ENCODE results near the gene BICD1.
"Not testable (repeated sequence)": the region's sequence is repeated elsewhere in the genome, so short reads cannot be mapped to it uniquely, and the experiment has no call there.

Gene BICD1

GRCh38 chr12:32249777-32250176 lies 143.1 kb downstream of the BICD1 start:
- DNase-seq = no peak

- no peak for DNase-seq
Measured at GRCh38 chr12:32252199-32253073, 145.8 kb downstream of the BICD1 start.

- DNase-seq = no peak
Measured at GRCh38 chr12:32253154-32253790, 146.6 kb downstream of the BICD1 start.

- DNase-seq = no peak
Measured at GRCh38 chr12:32254260-32254956, 147.8 kb downstream of the BICD1 start.

- no peak for DNase-seq
Measured at GRCh38 chr12:32255588-32255987, 148.9 kb downstream of the BICD1 start.

GRCh38 chr12:32257695-32258496 lies 151.2 kb downstream of the BICD1 start:
- DNase-seq = no peak

- no peak for DNase-seq
Measured at GRCh38 chr12:32260696-32261095, 154.0 kb downstream of the BICD1 start.

GRCh38 chr12:32261638-32262037 lies 155.0 kb downstream of the BICD1 start:
- DNase-seq = no peak

- no peak for DNase-seq
Measured at GRCh38 chr12:32264961-32265360, 158.3 kb downstream of the BICD1 start.

GRCh38 chr12:32265456-32265855 lies 158.8 kb downstream of the BICD1 start:
- no peak for DNase-seq

GRCh38 chr12:32265951-32266350 lies 159.3 kb downstream of the BICD1 start:
- DNase-seq = no peak

- no peak for DNase-seq
Measured at GRCh38 chr12:32266756-32267155, 160.1 kb downstream of the BICD1 start.

- no peak for DNase-seq
Measured at GRCh38 chr12:32270818-32271710, 164.4 kb downstream of the BICD1 start.

GRCh38 chr12:32272465-32272864 lies 165.8 kb downstream of the BICD1 start:
- DNase-seq = no peak

GRCh38 chr12:32273063-32273522 lies 166.4 kb downstream of the BICD1 start:
- DNase-seq = no peak

- peak; percentile 24 for DNase-seq
Measured at GRCh38 chr12:32273712-32274111, 167.1 kb downstream of the BICD1 start.

GRCh38 chr12:32274665-32275064 lies 168.0 kb downstream of the BICD1 start:
- no peak for DNase-seq

- DNase-seq = not testable (repeated sequence)
Measured at GRCh38 chr12:32275520-32275919, 168.9 kb downstream of the BICD1 start.

GRCh38 chr12:32277774-32278173 lies 171.1 kb downstream of the BICD1 start:
- no peak for DNase-seq

GRCh38 chr12:32281098-32281497 lies 174.5 kb downstream of the BICD1 start:
- no peak for DNase-seq

GRCh38 chr12:32284561-32284960 lies 177.9 kb downstream of the BICD1 start:
- DNase-seq = no peak

- no peak for DNase-seq
Measured at GRCh38 chr12:32285021-32285420, 178.4 kb downstream of the BICD1 start.

Measured in CD4-positive, alpha-beta T cell treated with Interleukin-12 subunit alpha and Interleukin-12 subunit beta, for 1 hour (primary cell).